ENCODE data around the gene OR2A14.
"Not testable (repeated sequence)": the region's sequence is repeated elsewhere in the genome, so short reads cannot be mapped to it uniquely, and the experiment has no call there.

The OR2A14 gene

DNA sequence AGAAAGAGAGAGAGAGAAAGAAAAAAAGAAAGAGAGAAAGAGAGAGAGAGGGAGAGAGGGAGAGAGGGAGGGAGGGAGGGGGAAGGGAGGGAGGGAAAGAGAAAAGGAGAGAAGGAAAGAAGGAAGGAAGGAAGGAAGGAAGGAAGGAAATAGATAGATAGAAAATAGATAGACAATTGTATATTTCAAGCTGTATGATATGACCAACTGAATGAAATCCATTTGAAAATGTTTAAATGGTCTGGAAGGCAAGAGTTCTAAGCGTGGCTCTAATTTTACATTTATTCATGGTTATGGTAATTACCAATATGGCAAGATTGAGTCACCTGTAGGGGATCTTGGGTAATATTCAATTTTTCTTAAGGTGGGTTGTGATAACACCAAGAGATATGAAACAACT lies 35.9 kb downstream of the OR2A14 start:
- no peak for DNase-seq (ENCODE audit: low read depth)
- Histone ChIP-seq H3K27me3 (replicated peaks; ENCODE audit: control insufficient read depth, insufficient read depth, low read length) (no peaks in the 10 kb centered on the region), H3K9ac (ENCODE audit: low read length) (no peak overlapping the region), H3K9me3 (ENCODE audit: control insufficient read depth, low read length) (no peaks in the 10 kb centered on the region), H3K36me3 (ENCODE audit: control insufficient read depth, insufficient read depth, low read length, severe bottlenecking) (no peaks in the 10 kb centered on the region), H3K4me1 (ENCODE audit: control insufficient read depth, insufficient read depth, low read length) (no peaks in the 10 kb centered on the region), H3K4me3 (ENCODE audit: low read length) (no peak overlapping the region)

- DNase-seq (ENCODE audit: low read depth), result no peak
- H3K4me3 ChIP-seq (ENCODE audit: low read length), result no peak overlapping the region
- no peaks in the 10 kb centered on the region for H3K27me3 ChIP-seq (replicated peaks; ENCODE audit: control insufficient read depth, insufficient read depth, low read length)
- no peak overlapping the region for H3K9ac ChIP-seq (ENCODE audit: low read length)
- H3K4me1 ChIP-seq (ENCODE audit: control insufficient read depth, insufficient read depth, low read length), result no peaks in the 10 kb centered on the region
- H3K36me3 ChIP-seq (ENCODE audit: control insufficient read depth, insufficient read depth, low read length, severe bottlenecking), result no peaks in the 10 kb centered on the region
- H3K9me3 ChIP-seq (ENCODE audit: control insufficient read depth, low read length), result no peaks in the 10 kb centered on the region
These were observed 41.8 kb downstream of the OR2A14 start for GRCh38 chr7:144164784-144165183.

DNA sequence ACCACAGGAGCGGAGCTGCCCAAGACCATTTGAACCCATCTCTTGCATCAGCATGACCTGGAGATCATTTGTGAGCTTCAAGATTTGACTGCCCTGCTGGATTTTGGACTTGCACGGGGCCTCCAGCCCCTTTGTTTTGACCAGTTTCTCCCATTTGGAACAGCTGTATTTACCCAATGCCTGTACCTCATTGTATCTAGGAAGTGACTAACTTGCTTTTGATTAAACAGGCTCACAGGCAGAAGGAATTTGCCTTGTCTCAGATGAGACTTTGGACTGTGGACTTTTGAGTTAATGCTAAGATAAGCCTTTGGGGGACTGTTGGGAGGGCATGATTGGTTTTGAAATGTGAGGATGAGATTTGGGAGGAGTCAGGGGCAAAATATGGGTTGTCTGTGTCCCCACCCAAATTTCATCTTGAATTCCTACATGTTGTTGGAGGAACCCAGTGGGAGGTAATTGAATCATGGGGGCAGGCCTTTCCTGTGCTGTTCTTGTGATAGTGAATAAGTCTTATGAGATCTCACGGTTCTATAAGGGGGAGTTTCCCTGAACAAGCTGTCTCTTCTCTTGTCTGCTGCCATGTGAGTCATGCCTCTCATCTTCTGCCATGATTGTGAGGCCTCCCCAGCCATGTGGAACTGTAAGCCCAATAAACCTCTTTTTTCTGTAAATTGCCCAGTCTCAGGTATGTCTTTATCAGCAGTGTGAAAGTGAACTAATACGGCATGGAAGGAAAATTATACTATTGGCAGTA lies 48.8 kb downstream of the OR2A14 start:
- not testable (repeated sequence) for H3K4me3 ChIP-seq (ENCODE audit: low read length); H3K9me3 ChIP-seq (ENCODE audit: control insufficient read depth, low read length); DNase-seq (ENCODE audit: low read depth); H3K4me1 ChIP-seq (ENCODE audit: control insufficient read depth, insufficient read depth, low read length); H3K9ac ChIP-seq (ENCODE audit: low read length); H3K27me3 ChIP-seq (replicated peaks; ENCODE audit: control insufficient read depth, insufficient read depth, low read length); H3K36me3 ChIP-seq (ENCODE audit: control insufficient read depth, insufficient read depth, low read length, severe bottlenecking)

DNA sequence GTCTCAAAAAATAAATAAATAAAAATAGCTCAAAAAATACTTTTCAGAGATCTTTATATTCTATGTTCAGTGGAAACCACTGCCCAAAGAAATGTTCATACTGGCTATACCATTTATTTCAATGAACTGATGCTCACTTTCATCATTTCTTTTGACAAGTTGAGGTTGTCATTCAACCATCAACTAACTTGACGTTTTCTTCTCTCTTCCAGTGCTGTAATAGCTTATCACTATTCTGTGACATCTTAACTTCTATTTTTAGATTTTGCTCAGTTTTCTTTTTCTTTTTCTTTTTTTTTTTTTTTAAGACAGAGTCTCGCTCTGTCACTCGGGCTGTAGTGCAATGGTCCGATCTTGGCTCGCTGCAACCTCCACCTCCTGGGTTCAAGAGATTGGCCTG lies 51.6 kb downstream of the OR2A14 start:
- H3K4me3 ChIP-seq (ENCODE audit: low read length), result no peak overlapping the region
- H3K36me3 ChIP-seq (ENCODE audit: control insufficient read depth, insufficient read depth, low read length, severe bottlenecking), result no peaks in the 10 kb centered on the region
- no peak overlapping the region for H3K9ac ChIP-seq (ENCODE audit: low read length)
- DNase-seq (ENCODE audit: low read depth), result no peak
- no peaks in the 10 kb centered on the region for H3K4me1 ChIP-seq (ENCODE audit: control insufficient read depth, insufficient read depth, low read length)
- H3K27me3 ChIP-seq (replicated peaks; ENCODE audit: control insufficient read depth, insufficient read depth, low read length), result peaks cover 2% of the 10 kb centered on the region
- H3K9me3 ChIP-seq (ENCODE audit: control insufficient read depth, low read length), result no peaks in the 10 kb centered on the region

DNA sequence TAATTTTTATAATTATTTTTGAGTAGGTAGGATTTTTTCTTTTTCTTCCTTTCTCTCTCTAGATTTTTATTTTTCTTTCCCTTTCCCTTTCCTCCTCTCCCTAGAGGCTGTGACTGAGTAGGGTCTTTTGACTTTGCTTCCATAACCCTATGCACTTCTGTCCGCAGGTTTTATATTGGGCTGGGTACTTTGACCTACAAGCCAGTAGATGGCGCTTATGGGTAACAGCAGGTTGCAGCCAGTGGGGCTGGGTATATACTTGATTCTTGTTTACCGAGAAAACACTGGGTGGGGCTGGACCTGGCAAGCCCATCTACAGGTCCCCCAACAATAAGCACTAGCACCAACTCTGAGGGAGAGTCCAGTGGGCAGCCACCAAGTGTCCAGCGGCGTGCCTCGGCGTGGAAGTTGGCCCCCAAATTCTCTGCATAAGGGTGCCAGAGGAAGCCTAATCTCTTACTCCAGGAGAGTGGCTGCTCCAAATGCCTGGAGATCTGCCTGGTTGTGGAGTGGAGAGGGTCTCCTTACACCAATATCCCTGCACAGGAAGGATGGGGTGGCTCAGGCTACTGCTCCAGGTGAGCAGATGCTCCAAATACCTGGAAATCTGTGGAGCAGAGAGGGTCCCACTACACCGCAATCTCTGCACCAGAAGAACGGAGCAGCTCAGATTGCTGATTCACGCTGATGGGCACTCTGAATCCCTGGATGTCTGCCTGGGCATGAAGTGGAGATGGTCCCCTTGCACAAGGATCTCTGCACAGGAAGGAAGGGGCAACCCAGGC lies 55.6 kb downstream of the OR2A14 start:
- not testable (repeated sequence) for H3K36me3 ChIP-seq (ENCODE audit: control insufficient read depth, insufficient read depth, low read length, severe bottlenecking); H3K27me3 ChIP-seq (replicated peaks; ENCODE audit: control insufficient read depth, insufficient read depth, low read length); H3K9ac ChIP-seq (ENCODE audit: low read length); H3K4me1 ChIP-seq (ENCODE audit: control insufficient read depth, insufficient read depth, low read length); H3K4me3 ChIP-seq (ENCODE audit: low read length); H3K9me3 ChIP-seq (ENCODE audit: control insufficient read depth, low read length)
- peak; percentile 42 for DNase-seq (ENCODE audit: low read depth)

DNA sequence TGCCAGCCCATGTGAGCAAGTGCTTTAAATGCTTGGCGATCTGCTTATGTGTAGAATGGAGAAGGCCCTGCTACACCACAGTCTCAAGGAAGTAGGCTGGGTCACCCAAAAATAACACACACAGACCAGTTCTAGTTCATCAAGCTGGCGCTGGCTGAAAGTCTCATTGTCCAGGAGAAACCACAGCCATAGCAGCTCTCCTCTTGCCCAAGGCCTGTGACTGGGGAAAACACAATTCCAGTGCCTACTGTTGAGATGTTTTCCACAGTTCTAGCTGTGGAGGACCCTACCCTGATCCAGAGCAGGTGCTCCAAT lies 56.1 kb downstream of the OR2A14 start:
- H3K4me3 ChIP-seq (ENCODE audit: low read length); DNase-seq (ENCODE audit: low read depth); H3K9ac ChIP-seq (ENCODE audit: low read length); H3K27me3 ChIP-seq (replicated peaks; ENCODE audit: control insufficient read depth, insufficient read depth, low read length); H3K9me3 ChIP-seq (ENCODE audit: control insufficient read depth, low read length); H3K36me3 ChIP-seq (ENCODE audit: control insufficient read depth, insufficient read depth, low read length, severe bottlenecking); H3K4me1 ChIP-seq (ENCODE audit: control insufficient read depth, insufficient read depth, low read length): not testable (repeated sequence)

All from adipocyte (in vitro differentiated cells).